Thoracic aorta (tissue), 2 donors: Measurements from ENCODE around the gene CCDC27. TPM values are rescaled to one million over a fixed set of nuclear protein-coding genes. Genes with fewer than 3 reads are reported as not detected.

Experiments used
- ATAC-seq: fragments of 150-250 bp; one replicate; pipeline ENCODE4 v1.8.0; 2017; ENCODE audit warnings: low read depth; ENCODE audit not compliant: insufficient number of reproducible peaks, low FRiP score
- DNase-seq: peaks from one replicate; pipeline ENCODE4 v3.0.0-alpha.2; 2020; ENCODE audit warnings: low spot score
- H3K27ac ChIP-seq, 2 donors: fragments of 200-600 bp; sonication (generic); 1 replicate in 1 of 2; 2 replicates in 1 of 2; pipeline ENCODE4 v1.5.1; 2016; ENCODE audit warnings: mild to moderate bottlenecking in 2 of 2, moderate library complexity in 2 of 2
- H3K27me3 ChIP-seq: fragments of 200-600 bp; sonication (generic); replicated peaks from 2 replicates; pipeline ENCODE4 v1.6.0; 2016; ENCODE audit warnings: mild to moderate bottlenecking; ENCODE audit not compliant: insufficient read depth
- H3K36me3 ChIP-seq: fragments of 200-600 bp; sonication (generic); one replicate; pipeline ENCODE4 v1.5.1; 2016
- H3K4me1 ChIP-seq, 2 donors: fragments of 200-600 bp; sonication (generic); 1 replicate in 1 of 2; 2 replicates in 1 of 2; pipeline versions ENCODE4 v1.5.1 to v1.6.0; 2016; ENCODE audit warnings: low read depth in 2 of 2, mild to moderate bottlenecking in 1 of 2; ENCODE audit not compliant: control insufficient read depth in 1 of 2
- H3K4me3 ChIP-seq: fragments of 200-600 bp; sonication (generic); 2 replicates; pipeline ENCODE4 v1.5.1; 2016; ENCODE audit warnings: mild to moderate bottlenecking
- H3K9me3 ChIP-seq: fragments of 200-600 bp; sonication (generic); 2 replicates; pipeline ENCODE4 v1.5.1; 2016
- CTCF ChIP-seq: fragments of 200-600 bp; sonication (generic); IDR thresholded peaks from one replicate; pipeline ENCODE4 v1.5.1; 2019; ENCODE audit warnings: antibody characterized with exemption
- total RNA-seq, 2 donors: library from RNA; depleted of rRNA; stranded (reverse); fragments of >200 nt; gene quantifications; one replicate each; pipeline versions ENCODE4 v1.1.0 to v1.2.3, GENCODE V29; 2016

Gene CCDC27
- total RNA-seq, 2 donors from 2014 or later: not detected

GRCh38 chr1:3749512-3749911, 2.7 kb upstream of the CCDC27 start:
- Histone ChIP-seq H3K36me3 (no peaks in the 10 kb centered on the region), H3K9me3 (no peaks in the 10 kb centered on the region), H3K4me3 (no peak overlapping the region), H3K4me1 (peaks cover 9 to 11% of the 10 kb centered on the region in 2 donors), H3K27me3 (no peaks in the 10 kb centered on the region), H3K27ac (no peak overlapping the region)
- DNase-seq (no peak), ATAC-seq (no peak)
- TF ChIP-seq CTCF: no peak

GRCh38 chr1:3750741-3751140, 1.5 kb upstream of the CCDC27 start:
- H3K27me3 ChIP-seq: no peaks in the 10 kb centered on the region
- H3K4me1 ChIP-seq: peaks cover 9 to 11% of the 10 kb centered on the region in 2 donors
- no peaks in the 10 kb centered on the region for H3K9me3 ChIP-seq
- H3K4me3 ChIP-seq: no peak overlapping the region
- no peak for ATAC-seq
- H3K36me3 ChIP-seq: no peaks in the 10 kb centered on the region
- TF ChIP-seq CTCF: no peak
- DNase-seq: no peak
- no peak overlapping the region for H3K27ac ChIP-seq

GRCh38 chr1:3753656-3754454, 1.6 kb downstream of the CCDC27 start:
- no peaks in the 10 kb centered on the region for H3K4me1 ChIP-seq
- H3K9me3 ChIP-seq: no peaks in the 10 kb centered on the region
- no peak overlapping the region for H3K4me3 ChIP-seq
- ATAC-seq (no peak), DNase-seq (no peak)
- H3K27me3 ChIP-seq: no peaks in the 10 kb centered on the region
- no peak overlapping the region for H3K27ac ChIP-seq
- no peak for TF ChIP-seq CTCF
- H3K36me3 ChIP-seq: no peaks in the 10 kb centered on the region

- H3K4me3 ChIP-seq: no peak overlapping the region
- no peak for TF ChIP-seq CTCF
- no peaks in the 10 kb centered on the region for H3K9me3 ChIP-seq
- H3K36me3 ChIP-seq: no peaks in the 10 kb centered on the region
- H3K4me1 ChIP-seq: no peaks in the 10 kb centered on the region
- DNase-seq (no peak), ATAC-seq (no peak)
- no peak overlapping the region for H3K27ac ChIP-seq
- H3K27me3 ChIP-seq: no peaks in the 10 kb centered on the region
Observed at GRCh38 chr1:3756394-3756793, 4.1 kb downstream of the CCDC27 start.

GRCh38 chr1:3759164-3759563, 6.9 kb downstream of the CCDC27 start:
- no peak for TF ChIP-seq CTCF
- Histone ChIP-seq H3K27me3 (no peaks in the 10 kb centered on the region), H3K9me3 (no peaks in the 10 kb centered on the region), H3K27ac (no peak overlapping the region), H3K4me3 (no peak overlapping the region), H3K4me1 (no peaks in the 10 kb centered on the region), H3K36me3 (no peaks in the 10 kb centered on the region)
- DNase-seq: no peak
- no peak for ATAC-seq
